GM19238 (cell line): Measurements from ENCODE around the gene PTPRH.
"Not testable (repeated sequence)": the region's sequence is repeated elsewhere in the genome, so short reads cannot be mapped to it uniquely, and the experiment has no call there.

Experiments
- DNase-seq: peaks from one replicate; pipeline ENCODE4 v3.0.0; 2011; ENCODE audit warnings: low spot score; ENCODE audit not compliant: insufficient read length

The PTPRH gene

DNA sequence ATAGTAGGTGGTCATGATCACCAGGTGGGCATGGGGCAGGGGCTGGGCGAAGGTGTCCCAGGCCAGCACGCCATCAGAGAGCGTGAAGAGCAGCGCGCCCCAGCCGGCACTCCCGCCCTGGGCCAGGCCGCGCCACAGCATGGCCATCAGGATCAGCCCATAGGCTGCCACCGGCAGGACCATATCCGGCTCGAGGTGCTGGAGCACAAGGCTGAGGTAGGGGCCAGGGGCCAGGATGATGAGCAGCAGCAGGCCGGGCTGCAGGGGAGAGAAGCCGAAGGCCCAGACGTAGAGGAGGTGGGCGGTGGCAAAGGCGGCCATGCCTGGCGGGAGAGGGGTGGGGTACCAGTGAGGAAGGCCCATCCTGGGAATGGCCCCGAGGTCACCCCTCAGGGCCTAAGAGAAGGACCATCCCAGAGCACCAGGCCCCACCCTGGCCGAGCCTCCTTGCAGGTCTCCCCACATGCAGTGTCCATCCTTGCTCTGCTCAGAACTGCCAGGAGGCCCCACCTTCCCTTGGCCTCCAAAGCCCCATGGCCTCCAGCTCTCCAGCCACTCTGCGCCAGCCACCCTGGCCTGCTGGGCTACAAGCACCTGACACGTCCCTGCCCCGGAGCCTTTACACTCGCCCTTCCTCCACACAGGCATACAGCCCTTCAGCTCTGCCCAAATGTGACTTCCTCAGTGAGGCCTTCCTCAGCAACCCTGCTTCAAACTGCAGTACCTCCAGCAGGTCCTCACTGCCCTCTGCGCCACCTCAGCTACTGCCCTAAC lies 18.1 kb upstream of the PTPRH start:
- no peak for DNase-seq

DNA sequence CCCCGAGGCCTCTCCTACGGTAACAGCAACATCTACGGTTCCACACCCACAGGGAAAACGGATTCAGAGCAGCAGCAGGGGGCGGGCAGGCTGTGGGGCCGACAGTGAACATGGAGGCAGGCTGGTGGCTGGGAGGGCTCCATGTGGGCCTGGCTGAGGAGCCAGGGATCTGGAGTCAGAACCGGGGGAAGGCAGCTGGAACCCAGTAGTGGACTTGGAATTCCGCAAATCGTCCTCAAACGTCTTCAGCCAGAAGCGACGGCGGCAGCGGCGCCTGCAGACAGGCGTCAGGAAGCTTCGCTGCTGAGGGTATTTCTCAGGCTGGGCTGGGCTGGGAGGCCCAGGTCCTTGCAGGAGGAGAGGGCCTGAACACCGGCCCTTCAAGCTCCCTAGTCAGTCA lies 17.5 kb upstream of the PTPRH start:
- DNase-seq: no peak

DNA sequence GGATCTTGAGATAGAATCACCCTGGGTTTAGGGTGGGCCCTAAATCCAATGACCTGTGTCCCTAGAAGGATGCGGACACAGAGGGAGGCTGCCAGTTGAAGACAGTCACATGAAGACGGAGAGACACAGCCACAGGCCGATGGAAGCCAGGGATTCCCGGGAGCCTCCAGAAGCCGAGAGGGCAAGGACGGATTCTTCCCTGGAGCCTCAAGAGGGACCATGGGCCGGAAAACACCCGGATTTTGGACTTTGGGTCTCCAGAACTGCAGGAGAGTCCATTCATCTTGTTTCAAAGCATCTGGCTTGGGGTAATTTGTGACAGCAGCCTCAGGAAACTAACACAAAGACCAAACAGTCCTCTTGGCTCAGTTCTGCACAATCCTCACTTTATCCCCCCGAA lies 17.0 kb upstream of the PTPRH start:
- DNase-seq: no peak

DNA sequence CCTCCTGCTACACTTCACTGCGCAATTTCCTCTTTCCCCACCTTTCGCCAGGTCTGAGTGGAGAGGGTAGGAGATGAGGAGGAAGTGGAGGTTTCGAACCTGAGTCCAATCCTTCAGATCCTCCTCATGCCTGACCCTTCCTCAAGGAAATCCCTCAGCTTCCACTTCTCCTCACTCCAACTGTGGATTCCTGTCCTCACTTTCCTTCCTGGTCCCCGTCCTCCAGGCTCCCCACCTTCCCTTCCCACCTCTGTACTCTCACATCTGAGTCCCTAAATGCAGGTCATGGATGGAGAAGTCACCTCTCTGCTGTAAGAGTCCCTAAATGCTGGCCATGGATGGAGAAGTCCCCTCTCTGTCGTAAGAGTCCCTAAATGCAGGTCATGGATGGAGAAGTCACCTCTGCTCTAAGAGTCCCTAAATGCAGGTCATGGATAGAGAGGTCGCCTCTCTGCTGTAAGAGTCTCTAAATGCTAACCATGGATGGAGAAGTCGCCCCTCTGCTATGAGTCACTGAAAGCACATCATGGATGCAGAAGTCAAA lies 16.2 kb upstream of the PTPRH start:
- no peak for DNase-seq

DNA sequence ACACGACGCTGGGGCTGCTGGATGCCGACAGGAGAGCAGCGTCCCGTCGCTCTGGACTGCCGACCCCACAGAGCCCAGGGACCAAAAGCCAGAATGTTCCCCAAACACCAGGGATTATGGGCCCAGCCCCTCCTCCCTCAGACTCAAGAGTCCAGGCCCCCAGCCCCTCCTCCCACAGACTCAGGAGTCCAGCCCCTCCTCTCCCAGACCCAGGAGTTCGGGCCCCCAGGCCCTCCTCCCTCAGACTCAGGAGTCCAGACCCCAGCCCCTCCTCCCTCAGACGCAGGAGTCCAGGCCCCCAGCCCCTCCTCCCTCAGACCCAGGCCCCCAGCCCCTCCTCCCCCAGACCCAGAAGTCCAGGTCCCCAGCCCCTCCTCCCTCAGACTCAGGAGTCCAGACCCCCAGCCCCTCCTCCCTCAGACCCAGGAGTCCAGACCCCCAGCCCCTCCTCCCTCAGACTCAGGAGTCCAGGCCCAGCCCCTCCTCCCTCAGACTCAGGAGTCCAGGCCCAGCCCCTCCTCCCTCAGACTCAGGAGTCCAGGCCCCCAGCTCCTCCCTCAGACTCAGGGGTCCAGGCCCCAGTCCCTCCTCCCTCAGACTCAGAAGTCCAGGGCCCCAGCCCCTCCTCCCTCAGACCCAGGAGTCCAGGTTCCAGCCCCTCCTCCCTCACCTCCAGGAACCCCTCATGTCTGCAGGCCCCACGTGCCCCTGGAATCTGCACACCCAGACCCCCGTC lies 15.5 kb upstream of the PTPRH start:
- DNase-seq: not testable (repeated sequence)

DNA sequence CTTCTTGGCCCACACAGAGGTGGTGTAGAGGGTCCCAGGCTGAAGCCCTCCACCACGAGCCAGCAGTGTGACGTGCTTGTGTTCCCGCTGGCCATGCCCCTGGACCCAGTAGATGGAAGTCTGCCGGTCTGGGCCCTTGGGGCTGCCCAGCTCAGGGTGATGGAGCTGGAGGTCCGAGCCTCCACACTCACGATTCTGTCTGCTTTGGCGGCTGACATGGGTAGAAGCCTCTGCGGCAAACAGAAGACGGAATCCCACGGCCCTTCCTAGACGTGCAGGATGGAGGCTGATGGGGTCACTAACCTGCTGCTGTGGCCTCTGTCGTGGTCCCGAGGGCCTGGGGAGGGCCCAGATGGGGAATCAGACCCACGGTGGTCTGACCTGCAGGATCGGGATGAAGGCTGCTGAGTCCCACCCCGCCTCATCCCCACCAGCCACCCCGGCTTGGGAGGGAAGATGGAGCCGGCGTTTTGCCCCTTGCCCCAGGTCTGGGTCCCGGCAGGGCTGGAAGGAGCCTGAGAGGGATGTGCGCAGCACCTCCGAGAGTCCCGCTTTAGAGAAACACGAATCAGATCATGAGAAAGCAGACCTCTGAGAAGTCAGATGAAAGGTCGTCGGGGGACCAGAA lies 14.9 kb upstream of the PTPRH start:
- DNase-seq: no peak

DNA sequence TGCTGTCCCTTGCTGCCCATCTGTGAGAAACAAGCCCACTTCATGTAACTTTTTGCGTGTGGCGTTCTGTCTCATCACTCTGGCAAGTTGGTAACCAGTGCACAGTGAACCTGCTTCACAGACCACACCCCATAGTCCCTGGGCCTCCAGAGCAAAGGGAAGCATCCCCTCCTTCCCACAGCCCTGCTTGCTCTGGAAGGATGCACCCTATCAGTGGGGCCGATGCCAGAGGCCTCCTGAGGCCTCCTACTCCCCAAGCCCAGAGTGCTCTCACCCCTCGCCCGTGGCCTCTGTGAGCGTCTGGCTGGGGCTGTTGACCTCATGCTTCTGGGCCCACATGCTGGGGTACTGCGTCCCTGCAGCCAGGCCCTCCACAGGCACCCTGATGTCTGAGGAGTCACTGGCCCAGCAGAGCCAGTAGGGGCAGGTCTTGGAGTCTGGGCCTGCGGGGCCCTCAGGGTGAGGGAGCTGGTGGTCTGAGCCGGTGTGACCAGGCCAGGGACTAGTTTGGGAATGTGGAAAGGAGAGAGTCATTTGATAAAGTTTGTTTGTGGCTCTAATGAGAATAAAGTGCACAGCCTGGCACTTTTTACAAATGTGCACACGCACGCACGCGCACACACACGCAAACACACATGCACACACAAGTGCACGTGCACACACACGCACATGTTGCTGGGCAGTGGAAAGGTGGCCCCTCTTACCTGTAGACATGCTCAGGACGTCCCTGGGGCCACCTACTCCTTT lies 14.2 kb upstream of the PTPRH start:
- DNase-seq: no peak

DNA sequence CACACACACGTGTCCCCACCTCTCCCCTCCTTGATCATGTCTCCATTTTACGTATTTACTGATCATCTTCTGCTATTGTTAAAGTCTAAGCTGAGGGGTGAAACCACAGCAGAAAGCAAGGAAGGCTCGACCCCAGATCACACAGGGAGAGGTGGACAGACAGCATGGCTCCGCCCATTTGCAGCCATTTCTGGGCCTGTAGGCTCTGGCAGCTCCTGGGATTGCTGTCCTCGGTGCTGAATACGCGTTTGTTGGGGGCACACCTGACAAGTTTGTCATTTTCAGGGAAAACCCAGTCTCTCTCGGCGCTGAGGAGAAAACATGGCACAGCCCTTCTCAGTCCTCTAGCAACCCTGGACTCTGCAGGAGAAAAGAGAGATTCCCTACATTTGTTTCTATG lies 11.2 kb upstream of the PTPRH start:
- no peak for DNase-seq

DNA sequence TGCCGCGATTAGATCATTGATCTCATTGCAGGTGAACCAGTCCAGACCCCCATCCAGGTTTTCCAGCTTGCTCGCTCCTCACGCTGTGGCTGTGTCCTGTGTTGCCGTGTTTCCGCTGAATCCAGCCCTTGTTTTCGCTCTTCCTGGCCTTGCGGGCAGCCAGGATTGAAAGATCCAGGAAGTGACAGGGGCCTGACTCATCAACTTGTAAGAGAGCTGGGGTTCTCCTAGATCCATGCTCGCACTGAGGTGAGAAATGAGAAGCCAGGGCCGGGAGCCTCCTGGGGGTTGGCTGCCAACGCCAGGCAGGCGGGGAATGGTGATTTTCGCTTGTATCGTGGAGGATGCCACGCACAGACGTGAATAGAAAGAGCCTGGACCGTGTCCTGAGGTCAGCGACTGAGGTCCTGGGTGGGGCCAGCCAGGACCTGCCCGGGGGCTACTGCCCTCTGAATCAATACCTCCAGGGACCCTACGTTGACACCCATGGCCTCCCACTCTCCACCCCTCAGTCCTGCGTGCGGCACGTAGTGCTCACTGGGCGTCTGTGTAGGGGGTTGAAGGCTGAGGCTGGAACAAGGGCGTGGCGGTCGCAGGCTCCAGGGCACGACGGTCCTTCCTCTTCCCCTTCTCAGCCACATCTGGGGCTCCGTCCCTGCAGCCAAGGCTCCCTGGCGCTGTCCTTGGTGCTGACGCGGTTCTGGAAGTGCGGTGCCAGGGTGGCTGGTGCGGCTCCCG lies 7.3 kb upstream of the PTPRH start:
- no peak for DNase-seq

DNA sequence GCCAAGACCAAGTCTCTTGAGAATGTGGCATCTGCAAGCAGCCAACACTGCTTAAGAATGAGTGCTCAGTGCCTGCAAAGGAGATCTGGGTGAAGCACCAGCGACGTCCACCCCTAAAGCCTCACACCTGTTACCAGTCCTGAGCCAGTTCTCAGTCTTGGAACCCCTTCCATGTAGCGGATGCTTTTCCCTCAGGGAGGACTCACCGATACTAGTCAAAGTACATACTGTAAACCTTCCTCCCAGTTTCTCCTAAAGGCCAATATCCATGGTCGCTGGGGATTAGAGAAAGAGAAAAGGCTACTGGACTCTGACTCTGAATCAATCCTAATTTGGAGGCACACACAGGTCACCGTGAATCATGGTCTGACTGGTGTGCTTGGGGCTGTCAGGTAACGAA lies 4.2 kb upstream of the PTPRH start:
- DNase-seq: no peak

DNA sequence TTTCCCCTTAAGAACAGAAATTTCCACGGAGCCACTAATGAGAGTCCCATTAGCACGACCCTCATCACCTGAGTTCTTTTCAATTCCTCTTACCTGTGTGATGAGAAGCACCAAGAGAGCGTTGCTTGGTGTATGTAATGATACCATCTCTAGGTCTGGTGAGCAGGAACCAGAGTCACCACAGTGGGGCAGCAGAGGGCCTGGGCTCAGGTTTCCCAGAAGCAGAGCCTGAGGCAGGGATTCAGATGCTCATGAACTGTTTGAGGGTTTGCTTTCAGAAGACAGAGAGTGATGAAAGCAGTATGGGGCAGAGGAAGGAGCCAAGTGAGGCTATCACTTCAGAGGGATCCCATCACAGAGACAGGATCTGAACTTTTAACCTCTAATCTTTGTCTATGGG lies 3.1 kb upstream of the PTPRH start:
- no peak for DNase-seq

DNA sequence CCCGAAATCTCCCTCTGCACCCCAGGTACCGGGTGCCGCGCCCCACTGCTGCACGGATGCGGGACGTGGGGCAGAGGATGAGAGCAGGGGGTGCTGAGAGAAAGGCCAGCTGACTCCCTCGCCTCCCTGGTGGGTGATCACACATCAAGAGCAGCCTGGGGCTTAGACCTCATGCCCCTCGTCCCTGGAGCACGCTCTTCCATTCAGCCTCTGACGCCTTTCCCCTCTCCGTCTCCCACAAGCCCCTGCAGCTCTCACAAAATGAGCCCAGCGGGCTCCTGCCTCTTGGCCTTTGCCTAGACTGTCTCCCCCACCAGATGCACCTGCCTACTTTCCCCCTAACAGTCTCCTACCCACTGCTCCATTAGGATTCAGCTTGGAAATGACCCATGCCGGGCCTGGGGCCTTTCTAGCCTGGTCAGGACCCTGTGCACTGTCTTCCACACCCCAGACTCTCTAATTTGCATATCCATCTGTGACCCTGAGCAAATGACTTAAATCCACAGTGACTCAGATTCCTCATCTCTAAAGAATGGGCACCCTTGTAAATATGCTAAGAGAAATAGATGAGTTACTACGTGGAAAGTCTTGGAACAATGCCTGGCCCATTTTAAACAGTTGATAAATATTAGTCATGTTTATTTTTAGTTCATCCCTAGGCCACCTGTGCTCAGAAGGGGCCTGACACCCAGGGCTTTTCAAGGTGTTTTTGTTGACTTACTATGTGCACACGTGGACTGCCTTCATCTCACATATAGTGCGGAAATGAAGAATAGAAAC lies 582 bp upstream of the PTPRH start:
- DNase-seq: no peak

DNA sequence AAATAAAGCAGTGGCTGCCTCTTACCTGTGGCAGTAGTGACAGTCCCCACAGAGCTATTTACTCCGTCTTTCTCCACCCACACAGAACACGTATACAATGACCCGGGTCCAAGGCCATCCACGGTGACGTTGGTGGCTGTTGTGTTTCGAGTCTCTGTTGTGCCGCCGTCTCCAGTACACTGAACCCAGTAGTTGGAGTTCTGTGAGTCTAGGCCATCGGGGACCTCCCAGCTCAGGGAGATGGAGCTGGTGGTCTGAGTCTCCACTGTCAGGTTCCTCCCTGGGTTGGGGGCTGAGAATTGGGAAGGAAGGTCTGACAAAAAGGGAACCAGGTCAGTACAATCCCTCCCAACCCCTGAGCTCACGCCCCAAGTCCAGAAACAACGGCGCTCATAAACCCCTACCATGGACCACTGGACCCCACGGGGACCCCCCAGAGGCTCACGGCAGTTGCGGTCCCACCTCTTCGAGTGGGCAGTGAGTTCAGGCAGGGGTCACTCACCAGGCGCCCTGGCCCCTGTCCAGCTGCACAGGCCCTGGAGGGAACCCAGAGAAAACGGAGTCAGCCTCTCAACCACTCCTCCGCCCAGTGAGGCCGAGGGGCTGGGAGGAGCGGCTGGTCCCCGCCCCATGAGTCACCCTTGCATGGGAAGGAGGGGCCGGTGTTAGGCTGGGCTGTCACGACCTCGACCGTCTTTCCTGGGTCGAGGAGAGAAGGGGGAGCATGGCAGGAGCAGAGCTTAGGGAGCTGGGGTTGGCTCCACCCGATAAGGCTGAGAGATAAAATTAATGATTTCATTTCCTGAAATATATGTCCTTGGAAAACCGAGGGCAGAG lies 2.4 kb downstream of the PTPRH start:
- no peak for DNase-seq

DNA sequence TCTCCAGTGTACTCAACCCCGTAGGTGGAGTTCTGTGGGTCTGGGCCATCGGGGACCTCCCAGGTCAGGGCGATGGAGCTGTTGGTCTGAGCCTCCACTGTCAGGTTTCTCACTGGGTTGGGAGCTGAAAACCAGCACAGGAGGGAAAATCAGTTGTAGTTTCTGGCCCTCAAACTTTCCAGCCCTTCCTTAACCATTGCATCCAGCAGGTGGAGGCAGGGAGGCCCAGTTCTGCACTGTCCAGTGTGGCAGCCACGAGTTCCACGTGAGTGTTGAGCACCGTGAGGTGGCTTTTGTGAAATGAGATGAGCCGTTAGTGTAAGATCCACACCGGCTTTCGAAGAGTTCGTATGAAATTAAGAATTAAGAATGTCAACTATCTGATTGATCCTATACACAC lies 7.1 kb downstream of the PTPRH start:
- not testable (repeated sequence) for DNase-seq

DNA sequence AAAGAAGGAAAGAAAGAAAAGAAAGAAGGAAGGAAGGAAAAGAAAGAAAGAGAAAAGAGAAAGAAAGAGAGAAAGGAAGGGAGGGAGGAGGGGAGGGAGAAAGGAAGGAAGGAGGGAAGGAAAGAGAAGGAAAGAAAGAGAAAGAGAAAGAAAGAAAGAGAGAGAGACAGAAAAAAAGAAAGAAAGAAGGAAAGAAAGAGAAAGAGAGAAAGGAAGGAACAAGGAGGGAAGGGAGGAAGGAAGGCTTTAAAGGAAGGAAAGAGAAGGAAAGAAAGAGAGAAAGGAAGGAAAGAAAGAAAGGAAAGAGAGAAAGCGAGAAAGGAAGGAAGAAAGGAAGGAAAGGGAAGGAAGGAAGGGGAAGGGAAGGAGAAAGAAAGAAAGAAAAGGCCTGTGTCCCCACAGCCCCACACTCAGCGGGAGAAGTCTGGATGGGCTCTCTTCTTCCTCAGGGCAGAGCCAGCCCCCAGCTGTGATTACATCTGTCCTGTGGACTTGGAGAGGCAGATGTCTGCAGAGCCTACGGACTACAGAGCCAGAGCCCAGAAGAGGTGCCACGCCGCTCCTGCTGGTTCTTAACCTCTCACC lies 9.6 kb downstream of the PTPRH start:
- no peak for DNase-seq

DNA sequence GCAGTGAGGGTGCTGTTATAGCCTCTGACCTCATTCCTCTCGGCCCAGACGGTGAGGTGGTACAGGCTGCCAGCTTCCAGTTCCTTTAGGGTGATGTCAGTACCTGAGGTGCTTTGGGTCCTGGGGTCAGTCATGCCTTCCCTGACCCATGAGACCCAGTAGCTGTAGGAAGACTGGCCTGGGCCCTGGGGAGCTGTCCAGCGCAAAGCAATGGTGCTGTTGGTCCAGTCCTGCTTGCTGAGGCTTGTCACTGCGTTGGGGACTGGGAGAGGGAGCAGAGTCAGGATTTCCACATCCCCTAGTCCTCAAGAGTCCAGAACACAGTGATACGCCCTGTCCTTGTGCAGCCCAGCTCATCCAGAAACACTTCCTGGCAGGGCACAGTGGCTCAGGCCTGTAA lies 10.7 kb downstream of the PTPRH start:
- DNase-seq: no peak

DNA sequence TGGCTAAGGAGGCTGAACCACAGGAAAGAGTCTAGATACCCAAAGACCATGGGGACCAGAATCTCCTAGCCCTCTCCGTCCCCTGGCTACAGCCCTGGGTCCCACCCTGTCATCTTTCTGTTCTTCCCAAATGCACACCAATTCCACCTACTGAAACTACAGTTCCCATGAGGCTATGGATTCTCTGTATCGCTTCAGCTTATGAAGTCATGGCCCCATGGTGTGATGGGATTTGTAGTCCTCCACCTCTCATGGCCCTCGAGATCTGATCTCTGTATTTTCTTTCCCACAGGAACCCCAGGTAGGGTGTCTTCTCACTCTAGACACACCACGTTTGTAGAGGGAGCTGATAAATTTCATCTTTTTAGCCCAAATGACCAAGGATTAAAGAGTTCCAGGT lies 11.8 kb downstream of the PTPRH start:
- DNase-seq: no peak

DNA sequence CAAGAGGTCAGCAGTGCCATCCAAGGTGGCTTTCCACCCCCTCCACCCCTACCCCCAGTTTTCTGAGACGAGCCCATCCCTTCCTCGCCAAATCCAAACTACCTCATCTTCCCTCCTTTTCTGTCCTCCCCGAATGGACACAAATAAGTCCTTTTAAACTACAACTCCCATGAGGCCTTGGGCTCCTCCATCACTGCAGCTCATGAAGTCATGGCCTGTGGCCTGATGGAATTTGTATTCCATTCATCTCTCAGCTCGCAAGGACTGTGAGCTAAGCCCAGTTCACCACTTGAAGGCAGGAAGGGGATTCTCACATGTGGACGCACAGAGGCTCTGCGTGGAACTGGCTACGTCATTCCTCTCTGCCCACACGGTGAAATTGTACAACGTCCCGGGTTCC lies 12.5 kb downstream of the PTPRH start:
- no peak for DNase-seq

DNA sequence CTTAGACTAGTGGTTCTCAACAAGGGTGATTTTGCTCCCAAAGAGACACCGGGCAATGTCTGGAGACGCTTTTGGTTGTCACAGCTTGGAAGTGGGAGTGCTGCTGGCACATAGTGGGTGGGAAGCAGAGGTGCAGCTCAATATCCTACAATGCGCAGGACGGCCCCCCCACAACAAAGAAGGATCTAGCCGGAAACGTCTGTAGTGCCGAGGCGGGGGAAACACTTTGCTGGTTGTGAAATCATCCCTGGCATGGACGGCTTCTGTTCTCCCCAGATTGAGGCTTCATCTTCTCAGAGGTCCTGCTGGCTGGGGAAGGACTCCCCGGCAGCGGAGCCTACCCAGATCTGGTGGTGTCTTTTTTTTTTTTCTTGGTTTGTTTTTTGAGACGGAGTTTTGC lies 15.8 kb downstream of the PTPRH start:
- DNase-seq: no peak
